Myocyte (in vitro differentiated cells): ENCODE results near the gene PYURF. TPM values are rescaled to one million over a fixed set of nuclear protein-coding genes. Genes with fewer than 3 reads are reported as not detected.
A peak's percentile ranks its signal among the peaks of the same experiment; 100 is the strongest.

Experiments used
- DNase-seq: peaks from one replicate; pipeline ENCODE4 v3.0.0-alpha.2; 2012; ENCODE audit warnings: low read depth
- polyA plus RNA-seq: library from polyadenylated mRNA; unstranded; fragments of >200 nt; gene quantifications from one replicate; pipeline ENCODE4 v1.2.1, GENCODE V29; 2012; ENCODE audit warnings: missing spikeins
- total RNA-seq: library from RNA; depleted of rRNA; stranded (reverse); fragments of >200 nt; gene quantifications from 2 replicates; pipeline ENCODE4 v1.2.3, GENCODE V29; 2014

PYURF gene, protein sequence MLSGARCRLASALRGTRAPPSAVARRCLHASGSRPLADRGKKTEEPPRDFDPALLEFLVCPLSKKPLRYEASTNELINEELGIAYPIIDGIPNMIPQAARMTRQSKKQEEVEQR
- 76.2 and 84.7 TPM in 2 replicates for total RNA-seq
- 79.9 TPM for polyA plus RNA-seq

DNA sequence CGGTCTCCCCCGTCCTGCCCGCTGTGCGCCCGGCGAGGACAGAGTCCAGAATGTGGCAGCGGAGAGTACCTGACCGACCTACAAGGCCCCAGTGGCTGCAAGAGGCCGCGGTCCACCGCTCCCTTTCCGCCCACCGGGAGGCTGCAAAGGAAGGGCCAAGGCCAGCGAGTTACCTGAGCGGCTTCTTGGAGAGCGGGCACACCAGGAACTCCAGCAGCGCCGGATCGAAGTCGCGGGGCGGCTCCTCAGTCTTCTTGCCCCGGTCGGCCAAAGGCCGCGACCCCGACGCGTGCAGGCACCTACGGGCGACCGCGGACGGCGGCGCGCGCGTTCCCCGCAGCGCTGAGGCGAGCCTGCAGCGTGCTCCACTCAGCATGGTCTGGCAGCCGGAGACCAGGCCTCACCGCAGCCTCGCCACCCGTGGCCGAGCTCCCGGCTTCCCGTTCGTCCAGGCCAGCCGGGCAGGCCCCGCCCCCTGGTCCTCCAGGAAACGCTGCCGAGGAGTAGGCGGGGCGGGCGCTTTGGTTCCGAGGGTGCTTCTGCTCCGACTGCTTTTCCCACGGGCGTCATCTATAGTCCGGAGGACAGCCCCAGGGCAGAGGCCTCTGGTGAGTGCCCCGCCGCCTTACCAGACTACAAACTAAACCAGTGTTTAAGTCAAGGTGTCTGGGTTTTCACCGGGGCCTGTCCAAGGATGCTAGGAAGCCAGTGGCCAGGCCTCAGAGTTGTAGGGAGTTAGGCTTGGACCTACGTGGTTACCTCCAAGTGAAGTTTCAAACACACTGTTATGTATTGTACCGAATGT, at the start of gene PYURF:
TSS of gene PYURF (minus strand) at position 452 of the 805 bp plus-strand sequence. CDS start at position 376, 76 bp downstream.
- DNase-seq = peak; percentile 97

DNA sequence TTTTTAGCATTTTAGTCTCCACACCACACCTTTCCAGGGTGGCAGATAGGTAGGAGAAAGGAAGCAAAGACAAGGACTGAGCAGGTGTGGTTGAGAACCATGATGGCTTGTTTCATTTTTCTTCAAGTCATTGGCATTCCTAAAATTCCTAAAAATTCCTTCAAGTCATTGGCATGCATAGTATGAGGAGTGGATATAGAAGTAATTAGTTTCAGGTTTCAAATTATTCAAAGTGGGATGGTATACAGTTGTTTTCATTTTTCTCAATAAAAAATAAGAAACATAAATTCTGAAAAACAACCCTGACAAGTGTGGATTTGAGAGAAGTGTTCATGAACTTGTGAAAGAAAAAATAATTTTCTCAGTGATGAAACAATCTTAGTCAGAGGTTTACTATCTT, 46.4 kb upstream of the PYURF start:
- no peak for DNase-seq

DNA sequence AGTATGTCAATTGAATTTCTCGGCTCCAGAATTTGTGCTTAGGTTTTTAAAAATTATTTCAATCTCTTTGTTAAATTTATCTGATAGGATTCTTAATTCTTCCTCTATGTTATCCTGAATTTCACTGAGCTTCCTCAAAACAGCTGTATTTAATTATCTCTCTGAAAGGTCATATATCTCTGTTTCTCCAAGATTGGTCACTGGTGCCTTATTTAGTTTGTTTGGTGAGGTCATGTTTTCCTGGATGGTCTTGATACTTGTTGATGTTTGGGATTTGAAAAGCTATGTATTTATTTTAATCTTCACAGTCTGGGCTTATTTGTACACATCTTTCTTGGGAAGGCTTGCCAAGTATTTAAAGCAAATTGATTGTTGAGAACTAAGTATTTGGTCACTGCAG, 44.0 kb upstream of the PYURF start:
- DNase-seq = no peak

DNA sequence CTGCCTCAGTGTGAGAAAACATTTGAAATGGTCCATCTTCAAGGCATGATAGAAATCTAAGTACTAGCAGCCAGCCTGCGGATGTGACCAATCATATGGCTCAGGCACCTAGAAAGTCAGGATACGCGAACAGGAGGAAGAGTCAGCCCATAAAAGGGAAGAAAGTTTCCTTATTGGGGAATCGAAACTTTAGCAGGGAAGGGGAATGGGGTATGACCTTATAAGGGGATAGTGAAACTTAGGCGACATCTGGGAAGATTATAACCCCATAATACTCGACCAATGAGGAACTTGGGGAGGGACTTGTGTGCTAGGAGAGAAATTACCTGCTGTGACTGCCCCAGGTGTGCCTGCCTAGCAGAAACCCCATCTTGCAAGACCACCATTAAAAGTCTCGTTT, 26.2 kb upstream of the PYURF start:
- no peak for DNase-seq

DNA sequence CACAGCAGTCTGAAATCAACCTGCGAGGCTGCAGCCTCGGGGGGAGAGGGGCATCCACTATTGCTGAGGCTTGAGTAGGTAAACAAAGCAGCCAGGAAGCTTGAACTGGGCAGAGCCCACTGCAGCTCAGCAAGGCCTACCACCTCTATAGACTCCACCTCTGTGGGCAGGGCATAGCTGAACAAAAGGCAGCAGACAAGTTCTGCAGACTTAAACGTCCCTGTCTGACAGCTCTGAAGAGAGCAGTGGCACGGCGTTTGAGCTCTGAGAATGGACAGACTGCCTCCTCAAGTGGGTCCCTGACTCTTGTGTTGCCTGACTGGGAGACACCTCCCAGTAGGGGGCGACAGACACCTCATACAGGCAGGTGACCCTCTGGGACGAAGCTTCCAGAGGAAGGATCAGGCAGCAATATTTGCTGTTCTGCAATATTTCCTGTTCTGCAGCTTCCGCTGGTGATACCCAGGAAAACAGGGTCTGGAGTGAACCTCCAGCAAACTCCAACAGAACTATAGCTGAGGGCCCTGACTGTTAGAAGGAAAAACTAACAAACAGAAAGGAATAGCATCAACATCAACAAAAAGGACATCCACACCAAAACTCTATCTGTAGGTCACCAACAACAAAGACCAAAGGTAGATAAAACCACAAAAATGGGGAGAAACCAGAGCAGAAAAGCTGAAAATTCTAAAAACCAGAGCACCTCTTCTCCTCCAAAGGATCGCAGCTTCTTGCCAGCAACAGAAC, 15.9 kb upstream of the PYURF start:
- DNase-seq = peak; percentile 56

DNA sequence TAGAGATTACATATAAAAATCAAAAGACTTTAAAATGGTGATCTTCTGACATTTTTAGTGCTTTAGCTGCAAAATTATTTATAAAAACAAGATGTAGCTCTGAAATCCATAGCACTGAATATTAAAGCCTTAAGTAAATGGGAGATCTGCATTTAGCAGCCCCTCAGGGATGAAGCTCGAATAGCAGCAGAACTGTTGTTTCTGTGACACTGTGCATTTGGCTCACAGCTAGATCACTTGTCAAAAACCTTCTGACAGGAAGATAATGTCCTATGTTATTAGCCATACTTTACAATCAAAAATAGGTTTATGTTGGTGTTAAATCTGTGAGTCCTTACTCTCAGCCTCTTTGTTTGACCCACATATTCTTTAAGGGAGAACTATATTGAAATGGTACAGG, 14.1 kb upstream of the PYURF start:
- DNase-seq = no peak

DNA sequence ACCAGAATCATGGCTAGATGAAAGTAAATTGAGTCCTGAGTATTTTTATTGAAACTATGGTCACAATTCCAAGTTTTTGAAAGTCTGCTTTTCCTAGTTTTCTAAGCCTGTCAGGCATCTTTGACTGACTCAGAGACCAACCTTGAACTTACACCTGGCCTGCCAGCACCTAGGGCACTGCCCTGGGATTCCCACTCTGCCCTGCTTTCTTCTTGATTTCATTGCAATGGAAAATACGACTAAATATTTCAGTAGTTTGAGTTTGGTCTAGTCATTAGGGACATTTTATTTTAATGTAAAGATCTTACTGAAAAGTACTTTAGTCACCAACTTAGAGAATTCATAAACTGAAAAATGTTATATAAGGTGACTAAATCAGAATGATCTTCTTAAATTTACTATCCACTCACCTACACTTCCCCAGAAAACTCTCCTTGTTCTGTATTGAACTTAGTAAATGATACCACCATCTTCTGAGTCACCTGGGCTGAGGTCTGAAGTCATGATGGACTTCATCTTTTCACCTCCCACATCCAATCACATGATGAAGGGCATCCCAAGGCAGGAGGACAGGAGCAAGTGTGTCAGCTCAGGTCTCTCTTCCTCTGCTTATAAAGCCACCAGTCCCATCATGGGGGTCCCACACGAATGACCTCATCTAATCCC, 11.6 kb upstream of the PYURF start:
- no peak for DNase-seq

DNA sequence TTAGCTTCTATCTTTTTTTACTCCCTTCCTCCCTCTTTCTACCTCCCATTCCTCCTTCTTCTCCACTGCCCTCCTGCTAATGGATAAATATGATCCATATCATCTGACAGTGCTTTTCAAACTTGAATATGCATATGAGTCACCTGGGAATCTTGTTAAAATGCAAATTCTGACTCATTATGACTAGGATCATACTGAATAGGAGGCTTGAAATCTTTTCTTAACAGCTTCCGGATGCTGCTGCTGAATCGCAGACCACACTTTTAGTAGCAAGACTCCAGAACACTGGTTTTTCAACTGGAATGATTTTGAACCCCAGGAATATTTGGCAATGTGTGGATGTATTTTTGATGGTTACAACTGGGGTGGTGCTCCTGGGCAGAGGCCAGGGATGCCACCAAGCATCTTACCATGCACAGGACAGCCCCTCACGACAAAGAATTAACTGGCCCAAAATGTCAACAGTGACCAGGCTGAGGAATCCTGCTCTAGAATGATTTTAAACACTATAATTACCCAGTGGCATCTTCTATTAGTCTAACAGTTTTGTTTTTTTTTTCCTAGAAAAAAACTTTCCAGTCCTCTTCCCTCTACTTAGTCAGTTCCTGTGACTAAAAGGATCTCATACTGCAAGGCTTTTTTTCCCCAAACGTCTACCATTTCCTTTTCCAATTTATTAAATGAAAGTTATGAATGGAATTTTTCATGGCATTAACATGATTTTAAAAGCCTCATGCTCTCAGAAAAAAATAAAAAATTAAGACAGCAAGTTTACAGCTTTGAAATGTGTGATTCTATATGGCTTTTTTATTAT, 10.6 kb upstream of the PYURF start:
- peak; percentile 18 for DNase-seq

DNA sequence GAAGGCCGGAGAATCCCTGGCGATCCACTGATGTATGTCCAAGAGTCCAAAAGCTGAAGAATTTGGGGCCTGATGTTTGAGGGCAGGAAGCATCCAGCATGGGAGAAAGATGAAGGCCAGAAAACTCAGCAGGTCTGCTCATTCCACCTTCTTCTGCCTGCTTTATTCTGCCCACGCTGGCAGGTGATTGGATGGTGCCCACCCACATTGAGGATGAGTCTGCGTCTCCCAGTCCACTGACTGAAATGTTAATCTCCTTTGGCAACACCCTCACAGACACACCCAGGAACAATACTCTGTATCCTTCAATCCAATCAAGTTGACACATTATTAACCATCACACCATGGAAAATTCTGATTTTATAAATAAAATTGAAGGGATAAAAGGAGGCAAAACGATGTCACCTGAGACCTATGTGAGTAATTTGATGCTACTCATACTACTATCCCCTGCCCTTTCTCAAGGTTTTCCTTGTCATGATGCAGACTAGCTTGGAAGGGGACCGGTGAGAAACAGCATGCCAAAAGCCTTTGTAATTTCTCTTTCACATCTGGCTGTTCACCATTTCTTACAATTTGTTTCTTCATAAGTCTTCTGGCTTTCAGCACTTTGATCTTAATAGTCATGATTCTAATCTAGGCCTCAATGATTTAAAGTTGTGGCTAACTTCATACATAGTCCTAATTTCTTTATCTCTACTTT, 9.7 kb upstream of the PYURF start:
- DNase-seq = no peak

DNA sequence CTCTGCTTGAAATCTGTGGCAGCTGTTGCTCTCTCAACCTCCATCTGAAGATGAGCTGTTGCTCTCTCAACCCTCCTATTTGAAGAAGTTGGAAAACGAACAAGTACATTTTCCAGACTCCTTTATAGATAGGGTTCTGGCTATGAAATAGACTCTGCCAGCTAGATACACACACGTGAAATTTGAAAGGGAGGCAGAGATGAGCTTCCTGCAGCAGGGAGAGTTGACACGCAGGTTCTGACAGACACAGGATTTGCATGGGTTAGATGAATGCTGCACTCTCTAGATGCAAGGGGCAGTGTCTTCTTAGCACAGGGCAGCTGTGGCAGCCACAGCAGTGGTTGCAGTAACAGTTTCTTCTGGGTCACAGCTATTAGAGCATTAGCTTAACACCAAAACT, 8.0 kb upstream of the PYURF start:
- peak; percentile 22 for DNase-seq

DNA sequence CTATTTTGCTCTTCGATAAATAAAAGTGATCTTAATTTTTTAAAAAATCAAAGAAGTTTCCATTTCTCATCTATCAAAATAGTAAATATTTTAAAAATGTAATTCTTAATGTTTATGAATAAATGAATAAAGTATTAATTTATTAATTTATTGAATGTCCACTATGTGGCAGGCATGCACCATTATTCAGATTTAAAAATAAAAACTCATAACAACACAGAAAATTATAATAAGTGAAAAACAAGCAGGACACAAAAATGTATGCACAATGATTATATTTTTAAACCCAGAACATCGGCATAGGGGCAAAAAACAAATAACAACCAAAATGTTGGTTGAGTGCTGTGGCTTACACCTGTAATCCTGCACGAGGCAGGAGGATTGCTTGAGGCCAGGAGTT, 5.3 kb upstream of the PYURF start:
- peak; percentile 22 for DNase-seq

DNA sequence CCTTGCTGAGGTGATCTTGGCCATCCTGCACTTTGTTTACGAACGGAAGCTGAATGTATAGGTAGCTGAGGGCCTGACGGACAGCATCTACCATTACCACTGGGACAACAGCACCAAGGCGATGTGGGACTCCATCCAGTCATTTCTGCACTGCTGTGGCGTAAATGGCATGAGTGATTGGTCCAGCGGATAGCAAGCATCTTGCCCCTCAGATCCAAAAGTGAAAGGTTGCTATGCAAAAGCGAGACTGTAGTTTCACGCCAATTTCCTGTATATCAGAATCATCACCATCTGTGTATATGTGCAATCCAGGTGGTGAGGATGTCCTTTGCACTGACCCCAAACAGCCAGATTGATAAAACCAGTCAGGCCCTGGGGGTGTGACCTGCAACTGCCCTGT, 4.2 kb upstream of the PYURF start:
- DNase-seq = no peak

DNA sequence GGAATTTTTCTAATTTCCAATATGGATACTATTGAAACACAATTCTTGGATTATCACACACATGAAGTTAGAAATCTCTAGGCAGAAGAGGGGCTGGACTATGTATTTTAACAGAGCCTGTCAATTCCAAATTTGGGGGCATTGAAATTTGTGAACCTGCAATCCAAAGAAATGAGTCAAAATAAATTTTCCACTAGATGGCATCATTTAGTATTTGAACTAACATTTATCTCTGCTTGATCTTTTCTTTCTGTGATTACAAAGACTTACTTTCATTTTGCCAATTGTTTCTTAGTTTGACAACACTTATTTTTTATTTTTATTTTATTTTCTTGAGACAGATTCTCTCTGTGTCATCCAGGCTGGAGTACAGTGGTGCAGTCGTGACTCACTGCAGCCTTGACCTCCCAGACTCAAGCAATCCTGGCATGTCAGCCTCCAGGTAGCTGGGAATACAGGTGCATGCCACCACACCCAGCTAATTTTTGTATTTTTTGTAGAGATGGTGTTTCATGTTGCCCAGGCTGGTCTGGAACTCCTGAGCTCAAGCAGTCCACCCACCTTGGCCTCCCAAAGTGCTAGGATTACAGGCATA, 2.7 kb upstream of the PYURF start:
- peak; percentile 29 for DNase-seq

DNA sequence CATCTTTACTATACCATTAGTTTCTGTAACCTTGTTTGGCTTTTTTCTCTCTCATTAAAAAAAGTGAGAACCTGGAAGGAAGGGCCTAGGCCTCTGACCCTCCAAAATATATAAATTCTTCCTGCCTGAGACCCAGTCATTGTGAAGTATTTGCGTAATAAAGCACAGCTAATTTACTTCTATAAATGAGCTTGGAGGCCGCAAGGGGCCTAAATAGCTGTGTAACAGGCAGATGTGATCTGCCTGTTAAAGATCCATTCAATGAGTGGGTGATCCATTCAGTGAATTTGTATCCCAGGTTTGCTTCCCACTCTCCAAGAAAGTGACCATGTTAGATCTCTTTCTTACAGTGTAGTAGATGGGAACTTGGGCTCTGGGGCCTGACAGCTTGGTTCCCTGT, 595 bp upstream of the PYURF start:
- DNase-seq = no peak

DNA sequence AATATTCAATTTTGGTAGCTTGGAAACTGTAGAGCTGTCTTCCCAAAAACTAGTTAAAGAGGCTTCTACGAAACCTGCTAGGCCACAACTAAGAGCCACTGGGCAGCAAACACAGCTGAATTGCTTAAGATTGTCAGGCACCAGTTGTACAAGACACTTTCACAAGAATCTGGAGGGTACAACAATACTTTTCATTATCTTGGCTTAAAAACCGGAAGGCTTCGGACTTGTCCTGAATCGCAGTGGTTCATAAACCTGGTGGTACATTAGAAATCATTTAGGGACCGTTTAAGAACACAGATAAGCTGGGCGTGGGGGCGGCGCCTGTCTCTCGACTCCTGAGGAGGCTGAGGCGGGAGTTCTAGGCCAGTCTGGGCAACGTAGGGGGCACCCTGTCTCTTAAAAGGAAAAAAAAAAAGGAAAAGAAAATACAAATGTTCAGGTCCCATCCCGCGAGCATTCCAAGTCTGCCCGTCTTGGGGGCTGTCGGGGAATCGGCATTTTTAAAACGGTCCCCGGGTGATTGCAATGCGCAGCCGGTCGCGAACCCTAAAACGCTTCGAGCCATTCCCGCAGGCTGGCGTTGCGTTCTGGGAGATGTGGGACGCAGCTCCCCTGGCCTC, 763 bp downstream of the PYURF start:
- peak; percentile 51 for DNase-seq

DNA sequence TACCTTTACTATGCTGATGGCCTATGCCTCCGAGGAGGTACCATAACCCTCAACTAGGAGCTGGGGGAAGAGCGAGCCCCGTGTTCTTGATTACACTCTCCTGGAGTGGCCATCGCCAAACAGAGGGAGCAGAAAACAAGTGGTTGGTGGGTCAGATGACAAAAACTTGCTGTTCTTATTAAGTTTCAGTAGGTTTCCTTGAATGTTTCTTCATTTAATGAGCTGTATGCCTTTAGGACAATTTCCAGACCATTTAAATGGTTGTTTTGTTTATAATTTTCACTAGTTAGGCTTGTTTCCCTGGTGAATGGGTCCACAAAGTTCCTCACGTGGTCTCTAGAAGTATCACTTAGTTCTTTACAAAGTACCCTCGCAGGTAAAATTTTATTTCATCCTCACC, 4.7 kb downstream of the PYURF start:
- DNase-seq = no peak

DNA sequence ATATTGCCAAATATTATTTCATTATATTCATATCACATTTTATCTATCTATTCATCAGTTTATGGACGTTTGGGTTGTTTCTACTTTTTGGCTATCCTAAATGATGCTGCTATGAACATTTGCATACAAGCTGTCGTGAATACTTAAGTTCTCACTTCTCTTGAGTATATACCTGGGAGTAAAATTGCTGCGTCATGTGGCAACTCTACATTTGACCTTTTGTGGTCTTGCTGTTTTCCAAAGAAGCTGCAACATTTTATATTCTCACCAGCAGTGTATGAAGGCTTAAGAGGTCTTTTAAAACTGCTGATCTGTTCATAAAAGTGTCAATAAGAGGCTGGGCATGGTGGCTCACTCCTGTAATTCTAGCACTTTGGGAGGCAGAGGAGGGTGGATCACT, 5.8 kb downstream of the PYURF start:
- DNase-seq = no peak

DNA sequence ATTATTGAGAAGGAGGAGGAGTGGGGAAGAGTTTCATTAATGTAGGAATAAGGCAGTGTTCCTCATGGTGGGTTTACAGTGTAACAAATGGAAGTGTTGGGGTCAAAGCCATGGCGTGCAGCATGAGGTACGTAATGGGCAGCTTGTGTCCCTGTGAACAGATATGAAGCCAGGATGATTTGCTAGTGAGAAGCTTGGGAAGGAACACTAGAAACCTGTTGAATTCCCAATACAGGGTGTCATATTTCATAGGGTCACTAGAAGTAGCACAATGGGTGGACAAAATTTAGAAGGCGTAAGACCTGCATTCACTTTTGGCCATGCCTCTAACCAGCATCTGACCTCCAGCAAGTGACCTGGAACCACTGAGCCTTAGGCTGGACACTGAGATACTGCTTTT, 6.8 kb downstream of the PYURF start:
- DNase-seq = no peak
